ENCODE measurements around the gene TNFRSF21. TPM values are rescaled to one million over a fixed set of nuclear protein-coding genes. Genes with fewer than 3 reads are reported as not detected.

TNFRSF21 gene
- polyA plus RNA-seq, 1 donor from 2014 or later = 13.0 TPM

- no peak overlapping the region for H3K4me2 ChIP-seq (ENCODE audit: low read length)
- no peaks in the 10 kb centered on the region for H3K9me3 ChIP-seq (ENCODE audit: low read length)
- no peak overlapping the region for H3K9ac ChIP-seq (ENCODE audit: low read length)
- no peak overlapping the region for H3K27ac ChIP-seq (ENCODE audit: low read length)
- H3K27me3 ChIP-seq (ENCODE audit: insufficient read depth, low read depth, low read length) = no peaks in the 10 kb centered on the region
- H3K4me3 ChIP-seq (ENCODE audit: low read length) = no peak overlapping the region
- H2AFZ ChIP-seq (ENCODE audit: low read depth, low read length) = no peak overlapping the region
- H3K79me2 ChIP-seq (replicated peaks; ENCODE audit: insufficient read depth, low read length) = no peaks in the 10 kb centered on the region
- H3K9me2 ChIP-seq (ENCODE audit: insufficient read depth, low read length) = no peaks in the 10 kb centered on the region
- TF ChIP-seq REST (IDR thresholded peaks at IDR 0.05; ENCODE audit: borderline replicate concordance) (no peak), POLR2AphosphoS5 (IDR thresholded peaks at IDR 0.05) (no peak), SMC3 (conservative IDR thresholded peaks at IDR 0.05; ENCODE audit: poor library complexity) (no peak), EZH2 (IDR thresholded peaks at IDR 0.05; ENCODE audit: borderline replicate concordance, insufficient read depth, low read length, poor library complexity, severe bottlenecking) (no peak), MXI1 (conservative IDR thresholded peaks at IDR 0.05; ENCODE audit: poor library complexity, severe bottlenecking) (no peak), RAD21 (conservative IDR thresholded peaks at IDR 0.05) (no peak), CTCF (IDR thresholded peaks at IDR 0.05; ENCODE audit: poor library complexity, severe bottlenecking) (no peak), EP300 (conservative IDR thresholded peaks at IDR 0.05; ENCODE audit: poor library complexity, severe bottlenecking) (no peak), TAF1 (IDR thresholded peaks at IDR 0.05; ENCODE audit: low read depth) (no peak)
- H4K20me1 ChIP-seq (ENCODE audit: insufficient read depth) = no peaks in the 10 kb centered on the region
- no peaks in the 10 kb centered on the region for H3F3A ChIP-seq (ENCODE audit: insufficient read depth, low read length, poor library complexity, severe bottlenecking)
- no peaks in the 10 kb centered on the region for H3K36me3 ChIP-seq (ENCODE audit: insufficient read depth, low read length)
Observed at GRCh38 chr6:47323887-47324286, 14.2 kb upstream of the TNFRSF21 start.

GRCh38 chr6:47323321-47323720, 13.6 kb upstream of the TNFRSF21 start:
- H3K27me3 ChIP-seq (ENCODE audit: insufficient read depth, low read depth, low read length) = no peaks in the 10 kb centered on the region
- H3F3A ChIP-seq (ENCODE audit: insufficient read depth, low read length, poor library complexity, severe bottlenecking) = no peaks in the 10 kb centered on the region
- H3K9ac ChIP-seq (ENCODE audit: low read length) = no peak overlapping the region
- no peaks in the 10 kb centered on the region for H3K9me3 ChIP-seq (ENCODE audit: low read length)
- TF ChIP-seq RAD21 (conservative IDR thresholded peaks at IDR 0.05) (no peak), EZH2 (IDR thresholded peaks at IDR 0.05; ENCODE audit: borderline replicate concordance, insufficient read depth, low read length, poor library complexity, severe bottlenecking) (no peak), MXI1 (conservative IDR thresholded peaks at IDR 0.05; ENCODE audit: poor library complexity, severe bottlenecking) (no peak)
- H3K27ac ChIP-seq (ENCODE audit: low read length) = no peak overlapping the region
- H3K9me2 ChIP-seq (ENCODE audit: insufficient read depth, low read length) = no peaks in the 10 kb centered on the region
- no peak overlapping the region for H3K4me2 ChIP-seq (ENCODE audit: low read length)
- H3K36me3 ChIP-seq (ENCODE audit: insufficient read depth, low read length) = no peaks in the 10 kb centered on the region
- H3K4me3 ChIP-seq (ENCODE audit: low read length) = no peak overlapping the region
- no peak overlapping the region for H2AFZ ChIP-seq (ENCODE audit: low read depth, low read length)
- no peaks in the 10 kb centered on the region for H3K79me2 ChIP-seq (replicated peaks; ENCODE audit: insufficient read depth, low read length)
- no peaks in the 10 kb centered on the region for H4K20me1 ChIP-seq (ENCODE audit: insufficient read depth)

- TF ChIP-seq TAF1 (IDR thresholded peaks at IDR 0.05; ENCODE audit: low read depth) (no peak), EP300 (conservative IDR thresholded peaks at IDR 0.05; ENCODE audit: poor library complexity, severe bottlenecking) (no peak), REST (IDR thresholded peaks at IDR 0.05; ENCODE audit: borderline replicate concordance) (no peak), CTCF (IDR thresholded peaks at IDR 0.05; ENCODE audit: poor library complexity, severe bottlenecking) (no peak), POLR2AphosphoS5 (IDR thresholded peaks at IDR 0.05) (no peak), SMC3 (conservative IDR thresholded peaks at IDR 0.05; ENCODE audit: poor library complexity) (no peak), MXI1 (conservative IDR thresholded peaks at IDR 0.05; ENCODE audit: poor library complexity, severe bottlenecking) (no peak), EZH2 (IDR thresholded peaks at IDR 0.05; ENCODE audit: borderline replicate concordance, insufficient read depth, low read length, poor library complexity, severe bottlenecking) (no peak), RAD21 (conservative IDR thresholded peaks at IDR 0.05) (no peak)
Observed at GRCh38 chr6:47321577-47321976, 11.9 kb upstream of the TNFRSF21 start.

More at GRCh38 chr6:47321577-47321976, 11.9 kb upstream of the TNFRSF21 start:
- no peak overlapping the region for H3K27ac ChIP-seq (ENCODE audit: low read length)
- no peak overlapping the region for H3K4me3 ChIP-seq (ENCODE audit: low read length)
- no peak overlapping the region for H2AFZ ChIP-seq (ENCODE audit: low read depth, low read length)
- no peaks in the 10 kb centered on the region for H3K9me3 ChIP-seq (ENCODE audit: low read length)
- no peaks in the 10 kb centered on the region for H3K79me2 ChIP-seq (replicated peaks; ENCODE audit: insufficient read depth, low read length)
- no peak overlapping the region for H3K4me2 ChIP-seq (ENCODE audit: low read length)
- H3K9ac ChIP-seq (ENCODE audit: low read length) = no peak overlapping the region
- no peaks in the 10 kb centered on the region for H3F3A ChIP-seq (ENCODE audit: insufficient read depth, low read length, poor library complexity, severe bottlenecking)
- no peaks in the 10 kb centered on the region for H3K36me3 ChIP-seq (ENCODE audit: insufficient read depth, low read length)
- no peaks in the 10 kb centered on the region for H3K27me3 ChIP-seq (ENCODE audit: insufficient read depth, low read depth, low read length)
- no peaks in the 10 kb centered on the region for H3K9me2 ChIP-seq (ENCODE audit: insufficient read depth, low read length)
- H4K20me1 ChIP-seq (ENCODE audit: insufficient read depth) = no peaks in the 10 kb centered on the region

Measured in neural cell (in vitro differentiated cells).